DLD1 (cell line): ENCODE data around the gene DCAF10.
"Not testable (repeated sequence)": the region's sequence is repeated elsewhere in the genome, so short reads cannot be mapped to it uniquely, and the experiment has no call there.

Experiments
- in situ Hi-C: cut with HindIII; loops from 2 replicates; pipeline ENCODE4 v1.10.0; 2017; ENCODE audit warnings: low sequenced_read_pairs

The DCAF10 gene, protein sequence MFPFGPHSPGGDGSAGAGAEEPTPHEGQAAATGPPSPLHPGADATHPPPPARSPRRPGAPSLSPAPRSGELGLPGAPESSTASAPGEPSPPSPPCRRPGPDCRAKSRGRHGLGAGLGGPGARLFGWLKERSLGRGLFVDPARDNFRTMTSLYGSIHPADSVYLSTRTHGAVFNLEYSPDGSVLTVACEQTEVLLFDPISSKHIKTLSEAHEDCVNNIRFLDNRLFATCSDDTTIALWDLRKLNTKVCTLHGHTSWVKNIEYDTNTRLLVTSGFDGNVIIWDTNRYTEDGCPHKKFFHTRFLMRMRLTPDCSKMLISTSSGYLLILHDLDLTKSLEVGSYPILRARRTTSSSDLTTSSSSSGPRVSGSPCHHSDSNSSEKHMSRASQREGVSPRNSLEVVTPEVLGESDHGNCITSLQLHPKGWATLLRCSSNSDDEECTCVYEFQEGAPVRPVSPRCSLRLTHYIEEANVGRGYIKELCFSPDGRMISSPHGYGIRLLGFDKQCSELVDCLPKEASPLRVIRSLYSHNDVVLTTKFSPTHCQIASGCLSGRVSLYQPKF

DNA sequence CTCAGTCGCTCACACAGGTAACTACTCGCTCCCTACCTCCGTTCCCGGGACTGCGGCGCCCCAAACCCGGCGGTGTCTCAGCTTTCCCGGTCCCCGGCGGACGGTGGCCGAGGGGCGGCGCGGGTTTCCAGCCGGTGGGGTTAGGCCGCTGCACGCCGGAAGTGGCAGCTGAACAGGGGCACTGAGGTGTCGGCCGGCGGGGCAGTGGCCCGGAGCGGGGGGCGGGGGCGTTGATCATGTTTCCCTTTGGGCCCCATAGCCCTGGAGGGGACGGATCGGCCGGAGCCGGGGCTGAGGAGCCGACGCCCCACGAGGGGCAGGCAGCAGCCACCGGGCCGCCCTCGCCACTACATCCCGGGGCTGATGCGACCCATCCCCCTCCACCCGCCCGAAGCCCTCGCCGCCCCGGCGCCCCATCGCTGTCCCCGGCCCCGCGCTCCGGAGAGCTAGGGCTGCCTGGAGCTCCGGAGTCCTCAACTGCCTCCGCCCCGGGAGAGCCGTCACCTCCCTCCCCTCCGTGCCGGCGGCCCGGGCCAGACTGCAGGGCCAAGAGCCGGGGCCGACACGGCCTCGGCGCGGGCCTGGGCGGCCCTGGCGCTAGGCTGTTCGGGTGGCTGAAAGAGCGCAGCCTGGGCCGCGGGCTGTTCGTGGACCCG lies at the start of gene DCAF10:
Gene DCAF10 (plus strand): TSS at position 167 of the 656 bp plus-strand sequence. CDS start 70 bp downstream, at position 237.
- in situ Hi-C loops: no loop called here

GRCh38 chr9:37751186-37751585 lies 49.4 kb upstream of the DCAF10 start:
- in situ Hi-C loops: no loop called here

DNA sequence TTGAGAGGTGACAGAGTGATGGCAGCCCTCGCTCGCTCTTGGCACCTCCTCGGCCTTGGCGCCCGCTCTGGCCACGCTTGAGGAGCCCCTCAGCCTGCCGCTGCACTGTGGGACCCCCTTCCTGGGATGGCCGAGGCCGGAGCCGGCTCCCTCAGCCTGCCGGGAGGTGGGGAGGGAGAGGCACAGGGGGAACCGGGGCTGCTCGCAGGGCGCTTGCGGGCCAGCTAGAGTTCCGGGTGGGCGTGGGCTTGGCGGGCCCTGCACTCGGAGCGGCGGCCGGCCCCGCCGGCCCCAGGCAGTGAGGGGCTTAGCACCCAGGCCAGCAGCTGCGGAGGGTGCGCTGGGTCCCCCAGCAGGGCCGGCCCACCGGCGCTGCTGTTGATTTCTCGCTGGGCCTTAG lies 48.9 kb upstream of the DCAF10 start:
- in situ Hi-C loops: not testable (repeated sequence)

GRCh38 chr9:37752112-37752511 lies 48.5 kb upstream of the DCAF10 start:
- in situ Hi-C loops: not testable (repeated sequence)

- in situ Hi-C loops: no loop called here
Measured at GRCh38 chr9:37752642-37753488, 47.7 kb upstream of the DCAF10 start.

GRCh38 chr9:37753489-37754190 lies 47.0 kb upstream of the DCAF10 start, which contains the start of gene TRMT10B:
Gene TRMT10B (plus strand): TSS chr9:37753805. CDS start chr9:37761932, 8,127 bp downstream.
- in situ Hi-C loops: no loop called here

- in situ Hi-C loops: no loop called here
Measured at GRCh38 chr9:37758747-37759146, 41.9 kb upstream of the DCAF10 start.

DNA sequence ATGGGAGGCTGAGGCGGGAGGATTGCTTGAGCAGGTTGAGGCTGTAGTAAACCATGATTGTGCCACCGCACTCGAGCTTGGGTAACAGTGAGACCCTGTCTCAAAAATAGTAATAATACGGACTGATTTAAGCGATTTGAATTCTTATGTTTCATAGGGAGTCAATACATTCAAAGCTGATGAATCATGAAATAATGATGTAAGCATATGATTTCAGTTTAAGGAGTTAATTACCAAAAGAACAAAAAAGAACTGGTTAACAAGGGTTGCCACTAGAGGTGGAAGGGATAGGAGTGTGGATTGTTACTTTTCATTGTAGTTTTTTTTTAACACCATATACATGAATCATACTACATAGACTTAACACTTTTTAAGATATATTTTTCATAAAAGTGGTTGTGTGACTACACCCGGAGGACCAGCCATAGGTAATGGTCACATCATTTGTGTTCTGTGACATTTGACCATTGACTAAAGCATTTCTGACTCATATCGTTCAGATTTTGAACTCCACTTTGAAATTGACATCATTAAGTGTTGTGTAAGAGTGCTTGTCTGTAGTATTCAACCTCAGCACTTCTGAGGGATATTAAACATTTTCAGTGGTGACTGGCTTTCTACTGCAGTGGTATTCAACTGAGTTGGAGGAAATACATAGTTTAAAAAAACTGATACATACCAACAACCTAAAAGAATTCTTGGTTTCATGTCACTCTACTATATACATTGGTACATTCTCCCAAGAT lies 40.0 kb upstream of the DCAF10 start:
- in situ Hi-C loops: no loop called here

- in situ Hi-C loops: no loop called here
Measured at GRCh38 chr9:37761511-37761910, 39.1 kb upstream of the DCAF10 start.

- in situ Hi-C loops: not testable (repeated sequence)
Measured at GRCh38 chr9:37765263-37765662, 35.3 kb upstream of the DCAF10 start.

DNA sequence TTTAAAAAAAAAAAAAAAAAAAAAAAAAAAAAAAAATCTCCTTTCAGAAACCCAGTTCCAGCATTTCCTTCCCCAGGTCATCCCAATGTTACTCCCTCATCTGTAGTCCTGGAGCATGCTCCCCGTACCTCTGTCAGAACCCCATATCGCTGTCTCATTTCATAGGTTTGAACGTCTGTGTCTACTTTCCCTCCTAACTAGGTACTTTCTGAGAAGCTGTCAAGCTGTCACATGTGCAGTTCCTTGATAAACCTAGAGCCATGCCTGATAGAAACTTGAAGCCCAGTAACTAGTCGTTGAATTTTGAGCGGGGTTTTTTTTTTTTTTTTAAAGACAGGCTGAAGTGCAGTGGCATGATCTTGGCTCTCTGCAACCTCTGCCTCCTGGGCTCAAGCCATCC lies 31.3 kb upstream of the DCAF10 start:
- in situ Hi-C loops: no loop called here

DNA sequence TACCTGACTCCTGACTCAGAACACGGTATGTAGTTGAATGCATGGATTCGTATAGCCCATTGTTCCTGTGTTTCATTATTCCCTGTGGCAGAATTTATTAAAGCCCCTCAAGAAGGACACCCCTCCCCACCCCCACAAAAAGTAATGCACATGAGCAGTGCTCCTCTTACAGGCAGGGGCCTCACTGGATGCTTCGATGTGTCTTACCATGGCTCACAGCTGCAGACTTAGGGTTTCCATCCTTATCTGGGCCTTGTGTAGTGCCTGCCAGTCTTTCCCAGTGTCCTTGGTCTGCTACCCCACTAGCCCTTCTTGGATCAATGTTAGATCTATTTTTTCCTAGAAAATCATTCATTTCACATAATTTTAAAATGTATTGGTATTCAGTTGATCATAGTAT lies 30.6 kb upstream of the DCAF10 start:
- in situ Hi-C loops: no loop called here

GRCh38 chr9:37775216-37775919 lies 25.2 kb upstream of the DCAF10 start:
- in situ Hi-C loops: no loop called here

GRCh38 chr9:37776328-37776727 lies 24.3 kb upstream of the DCAF10 start:
- in situ Hi-C loops: no loop called here

GRCh38 chr9:37778534-37778933 lies 22.1 kb upstream of the DCAF10 start:
- in situ Hi-C loops: no loop called here

GRCh38 chr9:37784291-37784615 lies 16.3 kb upstream of the DCAF10 start:
- in situ Hi-C loops: no loop called here

DNA sequence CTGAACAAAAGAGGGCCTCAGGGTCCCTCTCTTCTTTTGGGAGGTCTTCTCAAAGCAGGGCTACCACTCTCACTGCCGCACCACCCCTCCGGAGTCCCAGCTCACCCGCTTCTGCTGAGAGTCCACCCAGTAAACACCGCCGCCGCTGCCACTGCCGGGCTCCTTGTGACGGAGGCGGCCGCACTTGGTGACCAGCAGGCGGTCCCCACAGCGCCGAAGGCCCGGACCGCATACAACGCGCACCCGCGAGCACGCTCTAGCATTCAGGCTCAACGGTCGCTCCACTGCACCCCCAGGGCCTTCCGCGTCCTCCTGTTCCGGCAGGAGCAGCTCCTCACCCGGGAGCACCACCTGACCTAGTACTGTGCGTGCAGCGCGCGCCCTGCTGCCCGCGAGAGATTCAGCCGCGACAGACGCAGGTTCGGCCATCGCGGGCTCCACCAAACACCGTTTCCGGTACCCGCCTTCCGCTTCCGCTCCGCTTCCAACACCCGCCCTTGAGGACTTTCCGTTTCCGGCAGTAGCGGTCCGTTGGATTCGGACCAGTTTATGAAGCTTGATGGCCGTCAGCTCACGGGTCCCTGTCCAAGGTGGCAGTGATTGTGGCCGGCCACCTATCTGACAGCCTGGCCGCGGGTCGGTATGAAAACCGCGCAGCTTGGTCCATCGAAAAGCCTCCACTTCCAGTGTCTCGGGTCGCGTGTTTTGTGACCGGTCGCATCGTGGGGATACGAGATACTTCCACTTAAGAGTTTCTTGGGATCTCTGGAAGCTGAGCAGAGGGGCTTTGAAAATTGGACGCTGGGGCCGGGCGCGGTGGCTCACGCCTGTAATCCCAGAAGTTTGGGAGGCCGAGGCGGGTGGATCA lies 15.7 kb upstream of the DCAF10 start, which contains the start of gene EXOSC3:
Gene EXOSC3 (minus strand): TSS at position 449 of the 868 bp plus-strand sequence. CDS start 20 bp downstream, at position 429.
- in situ Hi-C loops: no loop called here

DNA sequence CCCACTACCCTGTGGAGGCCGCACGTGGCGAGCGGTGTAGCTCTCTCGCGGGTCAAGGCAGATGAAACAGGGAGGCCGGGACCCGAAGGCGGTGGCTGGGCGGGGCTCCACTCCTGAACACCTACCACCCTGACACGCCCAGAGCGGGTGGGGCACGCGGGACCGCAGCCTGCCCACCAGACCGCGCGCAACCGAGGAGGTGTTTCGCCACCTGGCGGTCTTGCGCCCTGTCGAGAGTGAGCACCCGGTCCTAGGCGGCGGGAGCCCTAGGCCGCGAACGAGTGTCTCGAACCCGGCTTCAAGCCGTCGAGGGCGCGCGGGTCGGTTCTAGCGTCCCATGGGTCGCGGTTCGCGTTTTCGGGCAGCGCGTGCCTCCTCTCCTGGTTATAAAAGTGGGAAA lies 13.5 kb upstream of the DCAF10 start:
- in situ Hi-C loops: no loop called here
